IMR-90 (cell line): ENCODE data around the gene PLBD2. TPM values are rescaled to one million over a fixed set of nuclear protein-coding genes. Genes with fewer than 3 reads are reported as not detected.

Experiments
- ATAC-seq: fragments of 200-7000 bp; cut with Tn5 transposase; 2 replicates; pipeline ENCODE4 v1.9.1; 2020; ENCODE audit warnings: low read depth, mild to moderate bottlenecking, moderate library complexity
- BruUV-seq: library from RNA; stranded (reverse); fragments of 400-500 nt; replicated peaks from 2 replicates; lab custom pipeline; 2021; lab: Mats Ljungman, UMichigan
- CTCF ChIA-PET: fragments of 300-600 bp; formaldehyde crosslinking; extraction: SDS; loops from one replicate; lab custom pipeline; 2021; ENCODE audit warnings: antibody characterized with exemption; lab: Yijun Ruan, JAX
- POLR2A ChIA-PET: fragments of 300-600 bp; sonication (Branson Sonifier 250); formaldehyde crosslinking; loops from one replicate; lab custom pipeline; 2022; ENCODE audit warnings: antibody characterized with exemption; ENCODE audit not compliant: unreplicated experiment; lab: Charles Lee
- DNase-seq: peaks from one replicate; pipeline ENCODE4 v3.0.0; 2013
- H2AFZ ChIP-seq: replicated peaks from 2 replicates; pipeline ENCODE3; 2013; ENCODE audit warnings: low read length, mild to moderate bottlenecking; ENCODE audit not compliant: poor library complexity
- H2AK5ac ChIP-seq: 2 replicates; pipeline ENCODE4 v1.6.1; 2013; ENCODE audit warnings: low read depth, low read length, inconsistent platforms
- H2AK9ac ChIP-seq: replicated peaks from 2 replicates; pipeline ENCODE3; 2013; ENCODE audit warnings: mild to moderate bottlenecking, low read depth, low read length, moderate library complexity; ENCODE audit not compliant: poor library complexity
- H2BK120ac ChIP-seq: 2 replicates; pipeline ENCODE4 v1.6.1; 2013; ENCODE audit warnings: low read depth, low read length, inconsistent platforms
- H2BK15ac ChIP-seq: 3 replicates; pipeline ENCODE4 v1.6.1; 2013; ENCODE audit warnings: low read depth, low read length, inconsistent platforms
- H2BK20ac ChIP-seq: 2 replicates; pipeline ENCODE4 v1.6.1; 2013; ENCODE audit warnings: low read depth, mild to moderate bottlenecking, inconsistent platforms, low read length, moderate library complexity
- H2BK5ac ChIP-seq: 2 replicates; pipeline ENCODE4 v1.6.1; 2013; ENCODE audit warnings: mild to moderate bottlenecking, low read depth, low read length, inconsistent platforms; ENCODE audit not compliant: poor library complexity, severe bottlenecking
- H3K14ac ChIP-seq: replicated peaks from 2 replicates; pipeline ENCODE4 v1.6.1; 2013; ENCODE audit warnings: low read depth, low read length, inconsistent platforms
- H3K18ac ChIP-seq: 2 replicates; pipeline ENCODE4 v1.6.1; 2013; ENCODE audit warnings: low read depth, low read length, control low read depth
- H3K23ac ChIP-seq: 2 replicates; pipeline ENCODE4 v1.6.1; 2013; ENCODE audit warnings: low read depth, low read length, inconsistent platforms
- H3K27ac ChIP-seq: 2 replicates; pipeline ENCODE4 v1.5.1; 2013; ENCODE audit warnings: mild to moderate bottlenecking, control low read depth, low read length; ENCODE audit not compliant: insufficient read depth
- H3K27me3 ChIP-seq: 2 replicates; pipeline ENCODE4 v1.6.1; 2013; ENCODE audit warnings: low read length; ENCODE audit not compliant: control insufficient read depth, insufficient read depth
- H3K36me3 ChIP-seq: 2 replicates; pipeline ENCODE4 v1.6.1; 2013; ENCODE audit warnings: low read length, mixed read lengths; ENCODE audit not compliant: control insufficient read depth, insufficient read depth
- H3K4ac ChIP-seq: 2 replicates; pipeline ENCODE4 v1.6.1; 2013; ENCODE audit warnings: low read depth, low read length, inconsistent platforms
- H3K4me1 ChIP-seq: 2 replicates; pipeline ENCODE4 v1.6.1; 2013; ENCODE audit warnings: low read length, mixed read lengths; ENCODE audit not compliant: control insufficient read depth, insufficient read depth
- H3K4me2 ChIP-seq: 2 replicates; pipeline ENCODE4 v1.6.1; 2013; ENCODE audit warnings: low read depth, mild to moderate bottlenecking, control low read depth, low read length, moderate library complexity
- H3K4me3 ChIP-seq: 2 replicates; pipeline ENCODE4 v1.5.1; 2013; ENCODE audit warnings: low read depth, mild to moderate bottlenecking, control low read depth, low read length, moderate library complexity; ENCODE audit not compliant: insufficient read depth
- H3K56ac ChIP-seq: 2 replicates; pipeline ENCODE4 v1.6.1; 2013; ENCODE audit warnings: low read length, inconsistent platforms; ENCODE audit not compliant: insufficient read depth; ENCODE audit errors: extremely low read depth
- H3K79me1 ChIP-seq, 2 experiments: 2 replicates each; pipeline ENCODE4 v1.6.1; 2013; ENCODE audit warnings: low read length in 2 of 2, inconsistent platforms in 1 of 2, low read depth in 1 of 2
- H3K9ac ChIP-seq: 2 replicates; pipeline ENCODE4 v1.6.1; 2013; ENCODE audit warnings: low read depth, low read length, control low read depth
- H3K9me1 ChIP-seq: 2 replicates; pipeline ENCODE4 v1.6.1; 2013; ENCODE audit warnings: low read length, inconsistent platforms; ENCODE audit not compliant: insufficient read depth
- H3K9me3 ChIP-seq: 2 replicates; pipeline ENCODE4 v1.6.1; 2013; ENCODE audit warnings: low read length; ENCODE audit not compliant: control insufficient read depth, insufficient read depth
- H4K20me1 ChIP-seq: 2 replicates; pipeline ENCODE4 v1.6.1; 2013; ENCODE audit warnings: low read length, inconsistent platforms; ENCODE audit not compliant: insufficient read depth
- H4K5ac ChIP-seq: 2 replicates; pipeline ENCODE4 v1.6.1; 2013; ENCODE audit warnings: mild to moderate bottlenecking, low read depth, low read length, control low read depth
- H4K8ac ChIP-seq, 2 experiments: 2 replicates each; pipeline ENCODE4 v1.6.1; 2013; ENCODE audit warnings: low read depth in 2 of 2, low read length in 2 of 2, control low read depth in 1 of 2, inconsistent platforms in 1 of 2
- H4K91ac ChIP-seq: 2 replicates; pipeline ENCODE4 v1.6.1; 2013; ENCODE audit warnings: low read depth, low read length, inconsistent platforms; ENCODE audit not compliant: insufficient read depth
- CHD1 ChIP-seq: IDR thresholded peaks from 2 replicates; pipeline ENCODE4 v1.6.1; 2012; ENCODE audit warnings: low read depth, low read length, improper control_type of control experiment
- MAFK ChIP-seq: IDR thresholded peaks from 2 replicates; pipeline ENCODE4 v1.6.1; 2012; ENCODE audit warnings: low read depth, low read length, improper control_type of control experiment
- MAZ ChIP-seq: IDR thresholded peaks from 2 replicates; pipeline ENCODE4 v1.6.1; 2012; ENCODE audit warnings: low read depth, mild to moderate bottlenecking, low read length, improper control_type of control experiment, moderate library complexity, borderline replicate concordance
- RAD21 ChIP-seq: IDR thresholded peaks from 2 replicates; pipeline ENCODE4 v1.6.1; 2012; ENCODE audit warnings: low read length, improper control_type of control experiment
- RCOR1 ChIP-seq: IDR thresholded peaks from 2 replicates; pipeline ENCODE4 v1.6.1; 2012; ENCODE audit warnings: mild to moderate bottlenecking, low read length, improper control_type of control experiment; ENCODE audit not compliant: insufficient replicate concordance
- RFX5 ChIP-seq: IDR thresholded peaks from 2 replicates; pipeline ENCODE4 v1.8.0; 2012; ENCODE audit warnings: low read depth, mild to moderate bottlenecking, low read length, moderate library complexity
- dilution Hi-C: fragments of 300-500 bp; cut with HindIII; formaldehyde crosslinking; loops from one replicate; pipeline ENCODE4 v1.14.3; 2018; ENCODE audit warnings: low sequenced_read_pairs; ENCODE audit not compliant: unreplicated experiment
- in situ Hi-C: fragments of 300-500 bp; cut with MboI; formaldehyde crosslinking; loops from 3 replicates; pipeline ENCODE4 v1.14.3; 2019; ENCODE audit warnings: low sequenced_read_pairs, inconsistent platforms, mixed read lengths
- intact Hi-C: fragments of 100-400 bp; cut with micrococcal nuclease; formaldehyde crosslinking; loops from 2 replicates; pipeline ENCODE4 v1.10.0; 2022
- polyA plus RNA-seq, 3 experiments: library from polyadenylated mRNA; depleted of rRNA; stranded (reverse); fragments of >200 nt; gene quantifications; 2 replicates each; pipeline ENCODE4 v1.2.3, GENCODE V29; 2012; ENCODE audit warnings: low replicate concordance in 1 of 3
- total RNA-seq: library from RNA; depleted of rRNA; stranded (reverse); fragments of >200 nt; gene quantifications from 2 replicates; pipeline ENCODE4 v1.2.3, GENCODE V29; 2012
- TF ChIP-seq, protein P1 (sequence below): conservative IDR thresholded peaks from 2 replicates; pipeline ENCODE4 v1.5.1; 2012; ENCODE audit warnings: mild to moderate bottlenecking, low read depth, low read length, improper control_type of control experiment
- TF ChIP-seq, protein P2 (sequence below): fragments of 150-350 bp; IDR thresholded peaks from 2 replicates; pipeline ENCODE4 v1.6.1; 2016; ENCODE audit warnings: low read depth, mild to moderate bottlenecking, low read length, moderate library complexity, borderline replicate concordance

The PLBD2 gene
- total and polyA plus RNA-seq, 2 of the 4 experiments (the other 2 are of a cell fraction) = 7.3 to 44.5 TPM

DNA sequence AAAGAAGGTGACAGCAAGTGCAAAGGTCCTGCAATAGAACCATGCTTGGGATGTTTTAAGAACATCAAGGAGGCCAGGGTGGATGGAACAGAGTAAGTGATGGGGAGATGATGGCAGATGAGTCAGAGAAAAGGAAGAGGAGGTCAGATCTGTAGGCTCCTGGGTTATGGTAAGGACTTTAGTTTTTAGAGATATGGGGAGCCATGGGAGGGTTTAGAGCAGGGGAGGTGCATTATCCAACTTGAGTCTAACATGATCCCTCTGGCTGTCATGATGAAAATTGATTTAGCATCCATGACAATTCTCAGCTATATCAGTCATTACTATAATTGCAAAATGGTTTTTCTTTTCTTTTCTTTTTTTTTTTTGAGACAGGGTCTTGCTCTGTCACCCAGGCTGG lies 7.3 kb upstream of the PLBD2 start:
- Histone ChIP-seq H4K20me1 (no peaks in the 10 kb centered on the region), H3K27ac (no peak overlapping the region), H3K27me3 (peaks cover 9% of the 10 kb centered on the region; the same call in 1 of the 2 replicates), H3K4me3 (no peak overlapping the region), H3K9ac (no peak overlapping the region), H3K4me2 (no peak overlapping the region), H2AFZ (no peak overlapping the region), H3K14ac (no peak overlapping the region), H4K8ac (no peak overlapping the region), H4K5ac (no peak overlapping the region), H3K79me1 (no peaks in the 10 kb centered on the region), H3K4ac (no peak overlapping the region), H3K9me1 (no peaks in the 10 kb centered on the region), H2BK5ac (no peak overlapping the region), H2BK15ac (no peak overlapping the region), H4K91ac (no peak overlapping the region), H3K56ac (no peak overlapping the region), H2AK9ac (no peak overlapping the region), H3K36me3 (no peaks in the 10 kb centered on the region), H3K4me1 (no peaks in the 10 kb centered on the region; the same call in 1 of the 2 replicates), H2AK5ac (no peak overlapping the region), H3K9me3 (no peaks in the 10 kb centered on the region), H2BK20ac (no peak overlapping the region), H3K23ac (no peak overlapping the region), H2BK120ac (no peak overlapping the region), H3K18ac (no peak overlapping the region)
- TF ChIP-seq RCOR1 = no peak
- no peak for TF ChIP-seq CHD1
- TF ChIP-seq RAD21 = no peak
- TF ChIP-seq RFX5 = no peak
- TF ChIP-seq, protein P1, sequence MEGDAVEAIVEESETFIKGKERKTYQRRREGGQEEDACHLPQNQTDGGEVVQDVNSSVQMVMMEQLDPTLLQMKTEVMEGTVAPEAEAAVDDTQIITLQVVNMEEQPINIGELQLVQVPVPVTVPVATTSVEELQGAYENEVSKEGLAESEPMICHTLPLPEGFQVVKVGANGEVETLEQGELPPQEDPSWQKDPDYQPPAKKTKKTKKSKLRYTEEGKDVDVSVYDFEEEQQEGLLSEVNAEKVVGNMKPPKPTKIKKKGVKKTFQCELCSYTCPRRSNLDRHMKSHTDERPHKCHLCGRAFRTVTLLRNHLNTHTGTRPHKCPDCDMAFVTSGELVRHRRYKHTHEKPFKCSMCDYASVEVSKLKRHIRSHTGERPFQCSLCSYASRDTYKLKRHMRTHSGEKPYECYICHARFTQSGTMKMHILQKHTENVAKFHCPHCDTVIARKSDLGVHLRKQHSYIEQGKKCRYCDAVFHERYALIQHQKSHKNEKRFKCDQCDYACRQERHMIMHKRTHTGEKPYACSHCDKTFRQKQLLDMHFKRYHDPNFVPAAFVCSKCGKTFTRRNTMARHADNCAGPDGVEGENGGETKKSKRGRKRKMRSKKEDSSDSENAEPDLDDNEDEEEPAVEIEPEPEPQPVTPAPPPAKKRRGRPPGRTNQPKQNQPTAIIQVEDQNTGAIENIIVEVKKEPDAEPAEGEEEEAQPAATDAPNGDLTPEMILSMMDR = no peak
- no peak for TF ChIP-seq MAFK
- TF ChIP-seq, protein P2, sequence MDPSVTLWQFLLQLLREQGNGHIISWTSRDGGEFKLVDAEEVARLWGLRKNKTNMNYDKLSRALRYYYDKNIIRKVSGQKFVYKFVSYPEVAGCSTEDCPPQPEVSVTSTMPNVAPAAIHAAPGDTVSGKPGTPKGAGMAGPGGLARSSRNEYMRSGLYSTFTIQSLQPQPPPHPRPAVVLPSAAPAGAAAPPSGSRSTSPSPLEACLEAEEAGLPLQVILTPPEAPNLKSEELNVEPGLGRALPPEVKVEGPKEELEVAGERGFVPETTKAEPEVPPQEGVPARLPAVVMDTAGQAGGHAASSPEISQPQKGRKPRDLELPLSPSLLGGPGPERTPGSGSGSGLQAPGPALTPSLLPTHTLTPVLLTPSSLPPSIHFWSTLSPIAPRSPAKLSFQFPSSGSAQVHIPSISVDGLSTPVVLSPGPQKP = no peak
- no peak for TF ChIP-seq MAZ
- CTCF ChIA-PET = no interaction called here
- DNase-seq = no peak
- intact Hi-C loops = loop anchor here (10.0 kb wide), 1 partner anchor 156 kb away; no protein-coding TSS in a partner anchor
- POLR2A ChIA-PET = no interaction called here
- no peak for ATAC-seq
- BruUV-seq = no TSS peak
- dilution Hi-C loops = no loop called here
- in situ Hi-C loops = no loop called here
